Measurements from ENCODE around the gene NLRP9.

The NLRP9 gene

DNA sequence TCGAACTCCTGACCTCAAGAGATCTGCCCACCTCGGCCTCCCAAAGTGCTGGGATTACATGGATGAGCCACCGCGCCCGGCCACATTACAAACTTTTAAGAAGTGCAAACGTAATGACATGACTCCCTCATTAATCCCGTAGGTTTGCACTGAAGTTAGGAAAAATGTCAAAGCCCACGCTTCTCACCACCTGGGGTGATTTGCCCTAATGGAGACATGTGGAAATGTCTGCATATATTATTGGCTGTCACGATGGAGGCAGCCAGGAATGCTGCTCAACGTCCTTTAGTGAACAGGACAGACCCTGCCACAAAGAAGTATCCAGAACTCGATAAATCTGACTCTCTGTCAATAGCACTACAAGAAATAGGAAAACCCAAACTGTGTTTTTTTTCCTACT lies 21.0 kb downstream of the NLRP9 start:
- TF ChIP-seq, protein P1, sequence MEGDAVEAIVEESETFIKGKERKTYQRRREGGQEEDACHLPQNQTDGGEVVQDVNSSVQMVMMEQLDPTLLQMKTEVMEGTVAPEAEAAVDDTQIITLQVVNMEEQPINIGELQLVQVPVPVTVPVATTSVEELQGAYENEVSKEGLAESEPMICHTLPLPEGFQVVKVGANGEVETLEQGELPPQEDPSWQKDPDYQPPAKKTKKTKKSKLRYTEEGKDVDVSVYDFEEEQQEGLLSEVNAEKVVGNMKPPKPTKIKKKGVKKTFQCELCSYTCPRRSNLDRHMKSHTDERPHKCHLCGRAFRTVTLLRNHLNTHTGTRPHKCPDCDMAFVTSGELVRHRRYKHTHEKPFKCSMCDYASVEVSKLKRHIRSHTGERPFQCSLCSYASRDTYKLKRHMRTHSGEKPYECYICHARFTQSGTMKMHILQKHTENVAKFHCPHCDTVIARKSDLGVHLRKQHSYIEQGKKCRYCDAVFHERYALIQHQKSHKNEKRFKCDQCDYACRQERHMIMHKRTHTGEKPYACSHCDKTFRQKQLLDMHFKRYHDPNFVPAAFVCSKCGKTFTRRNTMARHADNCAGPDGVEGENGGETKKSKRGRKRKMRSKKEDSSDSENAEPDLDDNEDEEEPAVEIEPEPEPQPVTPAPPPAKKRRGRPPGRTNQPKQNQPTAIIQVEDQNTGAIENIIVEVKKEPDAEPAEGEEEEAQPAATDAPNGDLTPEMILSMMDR (IDR thresholded peaks at IDR 0.05; ENCODE audit: unreplicated experiment in 3 of 3): no peak
- Mint-ChIP-seq H3K27me3 (ENCODE audit: low read depth) (peaks cover 10% of the 10 kb centered on the region), H3K9me3 (peaks cover 49% of the 10 kb centered on the region), H3K36me3 (ENCODE audit: low read depth) (peaks cover 7% of the 10 kb centered on the region), H3K4me3 (no peak overlapping the region), H3K4me1 (no peaks in the 10 kb centered on the region), H3K27ac (no peak overlapping the region)

DNA sequence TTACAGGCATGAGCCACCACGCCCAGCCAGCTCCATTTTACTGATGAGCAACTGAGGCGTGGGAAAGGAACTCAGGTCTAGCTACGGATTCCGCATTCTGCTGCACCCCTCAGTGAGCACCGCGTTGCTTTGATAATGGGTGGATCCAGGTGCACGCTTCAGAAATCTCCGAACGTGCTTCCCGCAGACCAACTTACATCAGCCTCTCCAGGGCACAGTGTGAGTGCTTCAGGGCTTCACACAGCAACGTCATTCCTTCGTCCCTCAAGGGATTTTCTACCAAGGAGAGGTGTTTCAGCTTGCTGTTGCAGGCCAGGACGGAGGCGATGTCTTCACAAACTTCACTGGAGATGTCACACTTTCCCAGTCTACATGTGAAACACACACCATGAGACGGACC lies 21.7 kb downstream of the NLRP9 start:
- Mint-ChIP-seq H3K4me3 (no peak overlapping the region), H3K27me3 (ENCODE audit: low read depth) (peaks cover 10% of the 10 kb centered on the region), H3K36me3 (ENCODE audit: low read depth) (peaks cover 7% of the 10 kb centered on the region), H3K4me1 (no peaks in the 10 kb centered on the region), H3K9me3 (peaks cover 49% of the 10 kb centered on the region), H3K27ac (no peak overlapping the region)
- TF ChIP-seq, protein P1 (IDR thresholded peaks at IDR 0.05; ENCODE audit: unreplicated experiment in 3 of 3): no peak

DNA sequence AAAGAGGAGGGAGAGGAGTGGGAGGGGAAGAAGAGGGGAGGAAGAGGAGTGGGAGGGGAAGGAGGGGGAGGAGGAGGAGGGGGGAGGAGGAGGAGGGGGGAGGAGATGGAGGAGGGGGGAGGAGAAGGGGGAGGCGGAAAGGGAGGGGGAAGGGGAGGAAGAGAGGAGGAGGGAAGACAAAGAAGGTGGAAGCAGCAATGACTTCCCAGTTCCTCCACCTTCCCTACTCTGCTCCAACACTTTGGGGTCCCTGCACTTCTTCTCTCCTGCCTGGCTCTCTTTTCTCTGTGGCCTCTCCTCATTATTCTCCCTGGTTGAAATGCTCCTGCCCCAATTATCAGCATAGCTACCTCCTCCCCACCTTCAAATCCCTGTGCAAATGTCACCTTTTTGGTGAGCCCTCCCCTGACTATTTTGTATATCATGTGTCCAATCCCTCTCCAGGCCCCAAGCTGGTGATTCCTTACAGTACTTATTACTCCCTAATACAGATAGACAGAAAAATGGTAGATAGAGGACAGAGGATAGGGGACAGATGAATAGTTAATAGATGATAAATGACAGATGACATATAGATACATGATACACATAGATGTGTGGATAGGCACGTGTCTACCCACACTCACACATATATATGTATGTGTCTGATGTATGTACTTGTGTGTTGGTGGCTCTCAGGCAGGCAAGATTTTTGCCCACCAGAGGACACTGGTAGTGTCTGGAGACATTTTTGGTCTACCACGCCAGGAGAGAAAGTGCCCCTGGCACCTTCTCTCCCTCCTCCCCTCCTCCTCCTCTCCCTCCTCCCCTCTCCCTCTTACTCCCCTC lies 25.2 kb downstream of the NLRP9 start:
- Mint-ChIP-seq H3K36me3 (ENCODE audit: low read depth) (peaks cover 7% of the 10 kb centered on the region), H3K27ac (no peak overlapping the region), H3K27me3 (ENCODE audit: low read depth) (no peaks in the 10 kb centered on the region), H3K9me3 (peaks cover 38% of the 10 kb centered on the region), H3K4me1 (no peaks in the 10 kb centered on the region), H3K4me3 (no peak overlapping the region)
- TF ChIP-seq, protein P1 (IDR thresholded peaks at IDR 0.05; ENCODE audit: unreplicated experiment in 3 of 3): no peak

DNA sequence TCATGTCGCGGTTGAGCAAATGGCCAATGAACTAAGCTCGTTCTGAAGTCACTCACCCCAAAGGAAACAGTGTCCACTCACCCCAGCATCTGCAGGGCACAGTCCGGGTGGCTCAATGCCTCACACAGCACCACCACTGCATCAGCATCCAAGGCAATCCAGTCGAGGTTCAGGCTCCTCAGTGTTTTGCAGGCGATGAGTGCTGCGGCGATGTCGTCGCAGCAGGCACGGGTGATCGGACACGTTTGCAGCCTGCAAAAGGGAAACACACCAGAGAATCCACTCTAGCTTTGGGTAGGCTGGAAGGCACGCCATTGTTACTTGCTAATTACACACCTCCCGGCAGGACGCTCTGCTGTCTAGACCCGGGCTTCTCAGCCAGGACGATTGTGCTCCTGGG lies 26.5 kb downstream of the NLRP9 start:
- peaks cover 3% of the 10 kb centered on the region for H3K27me3 Mint-ChIP-seq (ENCODE audit: low read depth)
- peaks cover 32% of the 10 kb centered on the region for H3K9me3 Mint-ChIP-seq
- peaks cover 7% of the 10 kb centered on the region for H3K36me3 Mint-ChIP-seq (ENCODE audit: low read depth)
- no peak overlapping the region for H3K27ac Mint-ChIP-seq
- no peak overlapping the region for H3K4me3 Mint-ChIP-seq
- TF ChIP-seq, protein P1 (IDR thresholded peaks at IDR 0.05; ENCODE audit: unreplicated experiment in 3 of 3): no peak
- no peaks in the 10 kb centered on the region for H3K4me1 Mint-ChIP-seq

DNA sequence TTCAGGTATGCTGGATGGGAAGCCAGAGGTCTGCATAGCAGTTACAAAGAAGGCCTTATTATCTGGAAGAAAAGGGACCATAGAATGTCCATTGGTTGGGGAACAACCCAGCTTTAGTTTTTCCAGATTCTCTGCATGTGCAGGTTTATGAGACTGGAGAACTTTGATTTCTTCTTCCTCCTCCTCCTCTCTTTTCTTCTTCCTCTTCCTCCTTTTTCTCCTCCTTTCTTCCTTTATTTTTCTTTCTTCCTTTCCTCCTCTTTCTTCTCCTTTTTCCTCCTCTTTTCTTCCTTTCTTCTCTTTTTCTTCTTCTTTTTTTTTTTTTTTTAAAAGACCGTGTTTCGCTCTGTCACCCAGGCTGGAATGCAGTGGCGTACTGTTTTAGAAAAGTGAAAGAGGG lies 32.2 kb downstream of the NLRP9 start:
- no peak overlapping the region for H3K27ac Mint-ChIP-seq
- no peak overlapping the region for H3K4me3 Mint-ChIP-seq
- peaks cover 41% of the 10 kb centered on the region for H3K36me3 Mint-ChIP-seq (ENCODE audit: low read depth)
- TF ChIP-seq, protein P1 (IDR thresholded peaks at IDR 0.05; ENCODE audit: unreplicated experiment in 3 of 3): no peak
- H3K4me1 Mint-ChIP-seq: no peaks in the 10 kb centered on the region
- peaks cover 10% of the 10 kb centered on the region for H3K9me3 Mint-ChIP-seq
- peaks cover 3% of the 10 kb centered on the region for H3K27me3 Mint-ChIP-seq (ENCODE audit: low read depth)
